Measurements from ENCODE around the gene RAD51.
"Not testable (repeated sequence)": the region's sequence is repeated elsewhere in the genome, so short reads cannot be mapped to it uniquely, and the experiment has no call there.

- not testable (repeated sequence) for TF ChIP-seq POLR2A, CTCF (IDR thresholded peaks at IDR 0.05)
Observed at GRCh38 chr15:40680959-40681358, 14.0 kb upstream of the RAD51 start.
